Fibroblast of lung (primary cell): ENCODE results near the gene SART3.
A peak's percentile ranks its signal among the peaks of the same experiment; 100 is the strongest.

Experiments used
- CTCF ChIP-seq, 2 donors: IDR thresholded peaks in 1 of 2; conservative IDR thresholded peaks in 1 of 2; 1 replicate in 1 of 2; 2 replicates in 1 of 2; pipeline ENCODE4 v1.5.1; 2011 to 2012; ENCODE audit warnings: low read length in 2 of 2, control low read depth in 1 of 2, inconsistent platforms in 1 of 2, low read depth in 1 of 2, mild to moderate bottlenecking in 1 of 2
- EZH2 ChIP-seq: IDR thresholded peaks from 2 replicates; pipeline ENCODE4 v1.5.1; 2012; ENCODE audit warnings: low read length, control low read depth, mild to moderate bottlenecking; ENCODE audit errors: missing control alignments

GRCh38 chr12:108516511-108517275 lies 44.3 kb downstream of the SART3 start:
- TF ChIP-seq CTCF (conservative IDR thresholded peaks at IDR 0.05 in 1 of 2, IDR thresholded peaks at IDR 0.05 in 1 of 2; ENCODE audit: low read depth in 1 of 2, low read length in 2 of 2) (peak in 1 of 2 donors; percentile 2), EZH2 (no peak)
